ENCODE measurements around the gene GLYAT.

Gene GLYAT

GRCh38 chr11:58768137-58768536 is 36.4 kb upstream of the GLYAT start:
- in situ Hi-C loops (cut with MboI; ENCODE audit: low pct_unique_long_range_greater_than_20kb, low sequenced_read_pairs, unreplicated experiment) = no loop called here
- TF ChIP-seq, protein P1, sequence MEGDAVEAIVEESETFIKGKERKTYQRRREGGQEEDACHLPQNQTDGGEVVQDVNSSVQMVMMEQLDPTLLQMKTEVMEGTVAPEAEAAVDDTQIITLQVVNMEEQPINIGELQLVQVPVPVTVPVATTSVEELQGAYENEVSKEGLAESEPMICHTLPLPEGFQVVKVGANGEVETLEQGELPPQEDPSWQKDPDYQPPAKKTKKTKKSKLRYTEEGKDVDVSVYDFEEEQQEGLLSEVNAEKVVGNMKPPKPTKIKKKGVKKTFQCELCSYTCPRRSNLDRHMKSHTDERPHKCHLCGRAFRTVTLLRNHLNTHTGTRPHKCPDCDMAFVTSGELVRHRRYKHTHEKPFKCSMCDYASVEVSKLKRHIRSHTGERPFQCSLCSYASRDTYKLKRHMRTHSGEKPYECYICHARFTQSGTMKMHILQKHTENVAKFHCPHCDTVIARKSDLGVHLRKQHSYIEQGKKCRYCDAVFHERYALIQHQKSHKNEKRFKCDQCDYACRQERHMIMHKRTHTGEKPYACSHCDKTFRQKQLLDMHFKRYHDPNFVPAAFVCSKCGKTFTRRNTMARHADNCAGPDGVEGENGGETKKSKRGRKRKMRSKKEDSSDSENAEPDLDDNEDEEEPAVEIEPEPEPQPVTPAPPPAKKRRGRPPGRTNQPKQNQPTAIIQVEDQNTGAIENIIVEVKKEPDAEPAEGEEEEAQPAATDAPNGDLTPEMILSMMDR (IDR thresholded peaks at IDR 0.05; ENCODE audit: extremely low read depth, insufficient read depth, missing control alignments) = no peak
- DNase-seq (ENCODE audit: low spot score) = no peak

GRCh38 chr11:58765078-58765477 is 33.3 kb upstream of the GLYAT start:
- in situ Hi-C loops (cut with MboI; ENCODE audit: low pct_unique_long_range_greater_than_20kb, low sequenced_read_pairs, unreplicated experiment) = no loop called here
- no peak for DNase-seq (ENCODE audit: low spot score)
- TF ChIP-seq, protein P1 (IDR thresholded peaks at IDR 0.05; ENCODE audit: extremely low read depth, insufficient read depth, missing control alignments) = no peak

GRCh38 chr11:58763120-58763490 is 31.4 kb upstream of the GLYAT start:
- DNase-seq (ENCODE audit: low spot score) = no peak
- in situ Hi-C loops (cut with MboI; ENCODE audit: low pct_unique_long_range_greater_than_20kb, low sequenced_read_pairs, unreplicated experiment) = no loop called here
- TF ChIP-seq, protein P1 (IDR thresholded peaks at IDR 0.05; ENCODE audit: extremely low read depth, insufficient read depth, missing control alignments) = no peak

- in situ Hi-C loops (cut with MboI; ENCODE audit: low pct_unique_long_range_greater_than_20kb, low sequenced_read_pairs, unreplicated experiment) = no loop called here
- DNase-seq (ENCODE audit: low spot score) = no peak
- TF ChIP-seq, protein P1 (IDR thresholded peaks at IDR 0.05; ENCODE audit: extremely low read depth, insufficient read depth, missing control alignments) = no peak
These were observed 30.8 kb upstream of the GLYAT start for GRCh38 chr11:58762284-58763119.

GRCh38 chr11:58757439-58757838 is 25.7 kb upstream of the GLYAT start:
- no peak for DNase-seq (ENCODE audit: low spot score)
- in situ Hi-C loops (cut with MboI; ENCODE audit: low pct_unique_long_range_greater_than_20kb, low sequenced_read_pairs, unreplicated experiment) = no loop called here
- TF ChIP-seq, protein P1 (IDR thresholded peaks at IDR 0.05; ENCODE audit: extremely low read depth, insufficient read depth, missing control alignments) = no peak

DNA sequence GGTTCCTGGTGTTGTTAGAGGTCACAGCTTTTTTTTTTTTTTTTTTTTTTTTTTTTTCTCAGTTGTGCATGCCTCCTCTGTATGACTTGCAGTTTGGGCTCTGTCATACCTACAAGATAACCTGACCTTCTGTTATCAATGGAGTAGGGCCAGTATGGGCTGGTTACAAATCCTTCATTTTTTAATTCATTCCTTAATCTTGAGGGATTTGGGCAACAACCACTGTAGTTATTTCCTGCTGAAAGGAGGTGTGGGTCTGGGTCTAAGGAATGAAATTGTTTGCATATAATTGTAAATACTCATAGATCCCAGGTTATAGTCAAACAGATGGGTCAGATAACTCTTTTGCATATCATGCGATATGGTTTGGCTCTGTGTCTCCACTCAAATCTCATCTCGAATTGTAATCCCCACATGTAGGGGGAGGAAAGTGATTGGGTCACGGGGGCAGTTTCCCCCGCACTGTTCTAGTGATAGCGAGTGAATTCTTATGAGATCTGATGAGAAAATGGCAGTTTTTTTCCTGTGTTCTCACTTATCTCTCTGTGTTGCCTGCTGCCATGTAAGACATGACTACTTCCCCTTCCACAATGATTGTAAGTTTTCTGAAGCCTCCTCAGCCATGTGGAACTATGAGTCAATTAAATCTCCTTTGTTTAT is 14.1 kb upstream of the GLYAT start:
- DNase-seq (ENCODE audit: low spot score) = no peak
- in situ Hi-C loops (cut with MboI; ENCODE audit: low pct_unique_long_range_greater_than_20kb, low sequenced_read_pairs, unreplicated experiment) = no loop called here
- TF ChIP-seq, protein P1 (IDR thresholded peaks at IDR 0.05; ENCODE audit: extremely low read depth, insufficient read depth, missing control alignments) = no peak
